DMS53 treated with DMSO at 0.1 percent for 48 hours (cell line): ENCODE results near the gene UMAD1.

Experiments used
- DNase-seq: peaks from one replicate; lab custom pipeline; 2025; ENCODE audit not compliant: unreplicated experiment; lab: John Stamatoyannopoulos, UW

UMAD1 gene

GRCh38 chr7:7761974-7762779 is 121.6 kb downstream of the UMAD1 start:
- peak; percentile 21 for DNase-seq

- peak; percentile 33 for DNase-seq
These were observed 124.2 kb downstream of the UMAD1 start for GRCh38 chr7:7764520-7765396.

GRCh38 chr7:7765422-7765821 is 124.9 kb downstream of the UMAD1 start:
- DNase-seq: no peak

GRCh38 chr7:7766671-7767070 is 126.1 kb downstream of the UMAD1 start:
- no peak for DNase-seq

- no peak for DNase-seq
These were observed 128.6 kb downstream of the UMAD1 start for GRCh38 chr7:7768977-7769709.

GRCh38 chr7:7769710-7770627 is 129.4 kb downstream of the UMAD1 start:
- DNase-seq: no peak

GRCh38 chr7:7771452-7771851 is 130.9 kb downstream of the UMAD1 start:
- no peak for DNase-seq

- peak; percentile 42 for DNase-seq
These were observed 131.9 kb downstream of the UMAD1 start for GRCh38 chr7:7772397-7772821.

- no peak for DNase-seq
These were observed 133.1 kb downstream of the UMAD1 start for GRCh38 chr7:7773334-7774309.

- DNase-seq: peak; percentile 49
These were observed 139.3 kb downstream of the UMAD1 start for GRCh38 chr7:7779888-7780287.

GRCh38 chr7:7783001-7783400 is 142.4 kb downstream of the UMAD1 start:
- no peak for DNase-seq

GRCh38 chr7:7785344-7785973 is 144.9 kb downstream of the UMAD1 start:
- no peak for DNase-seq

GRCh38 chr7:7786595-7786994 is 146.0 kb downstream of the UMAD1 start:
- DNase-seq: no peak

- DNase-seq: no peak
These were observed 149.0 kb downstream of the UMAD1 start for GRCh38 chr7:7789551-7789988.

GRCh38 chr7:7790041-7790741 is 149.6 kb downstream of the UMAD1 start:
- DNase-seq: no peak

GRCh38 chr7:7791523-7791922 is 151.0 kb downstream of the UMAD1 start:
- DNase-seq: no peak

GRCh38 chr7:7792056-7792455 is 151.5 kb downstream of the UMAD1 start:
- no peak for DNase-seq

GRCh38 chr7:7793249-7793648 is 152.7 kb downstream of the UMAD1 start:
- DNase-seq: no peak
